GM12801 (cell line): ENCODE measurements around the gene RHOF.

Experiments used
- CTCF ChIP-seq: IDR thresholded peaks from one replicate; pipeline ENCODE4 v1.5.1; 2011; ENCODE audit warnings: control low read depth; ENCODE audit not compliant: insufficient read length; ENCODE audit errors: extremely low read depth

Gene RHOF

GRCh38 chr12:121796855-121797751 lies 3.6 kb upstream of the RHOF start:
- TF ChIP-seq CTCF = no peak

- peak; percentile 85 for TF ChIP-seq CTCF
Observed at GRCh38 chr12:121795034-121795968, 1.8 kb upstream of the RHOF start.

GRCh38 chr12:121794534-121795033 lies 1.1 kb upstream of the RHOF start:
- TF ChIP-seq CTCF = no peak

GRCh38 chr12:121793838-121794533 lies 498 bp upstream of the RHOF start:
- peak; percentile 91 for TF ChIP-seq CTCF

- TF ChIP-seq CTCF = no peak
Observed at GRCh38 chr12:121792607-121793439, 665 bp downstream of the RHOF start.

GRCh38 chr12:121791671-121792551 lies 1.6 kb downstream of the RHOF start:
- no peak for TF ChIP-seq CTCF
